GM21723 (cell line): ENCODE results near the gene ABCG8.
"Not testable (repeated sequence)": the region's sequence is repeated elsewhere in the genome, so short reads cannot be mapped to it uniquely, and the experiment has no call there.

Source experiments
- ATAC-seq: cut with Tn5 transposase; IDR thresholded peaks from one replicate; pipeline ENCODE4 v1.9.1; 2021; ENCODE audit warnings: mild to moderate bottlenecking, moderate library complexity; ENCODE audit not compliant: unreplicated experiment

The ABCG8 gene

DNA sequence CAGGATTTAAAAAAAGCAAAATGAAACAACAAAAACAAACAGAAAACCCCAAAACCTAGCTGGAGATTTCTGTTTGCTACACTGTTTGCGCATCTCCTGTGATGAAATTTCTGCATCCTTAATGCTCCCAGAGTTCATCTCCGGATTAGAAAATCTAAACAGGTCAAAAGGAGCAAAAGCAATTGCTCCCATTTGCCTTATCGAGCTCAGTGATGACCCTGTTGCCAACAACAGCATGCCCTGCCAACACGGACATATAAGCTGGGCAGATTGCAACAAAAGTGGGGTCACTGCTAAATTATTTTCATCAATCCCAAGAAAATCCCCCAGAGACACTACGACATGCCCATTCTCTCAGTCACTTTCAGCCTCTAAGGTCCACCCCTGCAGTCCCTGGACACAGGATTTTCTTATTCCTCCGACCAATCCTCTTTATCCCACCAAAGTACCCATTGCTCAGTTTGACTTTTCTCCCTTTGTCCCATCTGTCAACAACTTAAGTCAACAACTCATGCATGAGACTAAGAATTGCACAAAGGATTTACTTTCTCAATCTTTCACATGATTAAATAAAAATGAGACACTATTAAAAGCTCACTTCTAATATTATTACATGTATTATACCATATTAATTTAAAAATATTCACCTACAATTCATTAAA lies 67.8 kb downstream of the ABCG8 start:
- no peak for ATAC-seq

DNA sequence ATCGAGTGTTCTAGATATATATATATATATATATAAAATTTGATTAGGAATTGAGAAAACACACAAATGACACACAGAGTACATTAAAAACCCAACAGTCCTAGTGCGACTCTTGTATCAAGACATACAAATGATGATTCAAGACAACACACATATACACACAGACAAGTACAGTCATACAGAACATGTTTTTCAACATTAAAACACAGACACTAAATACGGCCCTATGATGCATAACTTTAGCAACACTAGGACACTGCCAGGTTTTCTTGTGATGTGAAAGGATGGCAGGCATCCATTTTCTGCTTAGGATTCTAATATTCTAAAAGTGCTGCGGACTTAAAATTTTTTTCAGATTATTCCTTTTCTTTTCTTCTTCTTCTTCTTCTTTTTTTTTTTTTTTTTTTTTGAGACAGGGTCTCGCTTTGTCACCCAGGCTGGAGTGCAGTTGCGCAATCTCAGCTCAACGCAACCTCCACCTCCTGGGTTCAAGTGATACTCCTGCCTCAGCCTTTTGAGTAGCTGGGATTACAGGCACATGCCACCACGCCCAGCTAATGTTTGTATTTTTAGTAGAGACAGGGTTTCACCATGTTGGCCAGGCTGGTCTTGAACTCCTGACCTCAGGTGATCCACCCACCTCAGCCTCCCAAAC lies 72.5 kb downstream of the ABCG8 start:
- not testable (repeated sequence) for ATAC-seq

DNA sequence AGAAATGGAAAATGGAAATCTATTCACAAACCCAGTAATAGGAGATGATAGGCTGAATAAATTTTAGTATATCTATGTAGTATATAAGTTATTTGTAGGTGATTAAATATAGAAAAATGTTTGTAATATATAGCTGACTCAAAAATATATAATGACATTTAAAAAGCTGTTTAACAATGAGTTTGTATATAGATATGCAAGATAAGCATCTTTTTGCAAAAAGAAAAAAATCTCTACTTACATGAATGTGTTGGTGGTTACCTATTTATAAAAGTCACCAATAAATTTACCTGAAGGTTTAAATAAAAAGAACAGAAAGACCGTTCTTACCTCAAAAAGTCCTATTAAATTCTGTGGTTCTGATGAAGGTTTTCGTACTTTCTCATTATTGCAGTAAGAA lies 85.7 kb downstream of the ABCG8 start:
- ATAC-seq = no peak

DNA sequence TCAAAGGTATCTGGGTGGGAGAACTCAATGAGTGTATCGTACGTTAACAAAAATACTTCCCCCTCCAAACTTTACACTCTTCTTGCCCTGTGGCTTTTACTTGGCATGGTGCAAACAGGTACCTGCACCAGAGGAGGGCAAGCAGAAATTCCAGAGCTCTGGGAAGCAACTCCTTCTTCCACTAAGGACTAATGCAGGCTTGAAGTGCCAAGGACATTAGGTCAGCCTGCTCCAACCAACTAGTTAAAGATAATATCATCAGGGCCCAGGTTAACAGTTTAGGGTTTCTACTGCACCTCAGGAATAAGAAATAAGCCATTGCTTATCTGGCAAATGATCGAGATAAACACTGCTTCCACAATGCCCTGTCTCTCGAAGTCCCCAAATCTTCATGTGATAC lies 86.7 kb downstream of the ABCG8 start:
- ATAC-seq = no peak

DNA sequence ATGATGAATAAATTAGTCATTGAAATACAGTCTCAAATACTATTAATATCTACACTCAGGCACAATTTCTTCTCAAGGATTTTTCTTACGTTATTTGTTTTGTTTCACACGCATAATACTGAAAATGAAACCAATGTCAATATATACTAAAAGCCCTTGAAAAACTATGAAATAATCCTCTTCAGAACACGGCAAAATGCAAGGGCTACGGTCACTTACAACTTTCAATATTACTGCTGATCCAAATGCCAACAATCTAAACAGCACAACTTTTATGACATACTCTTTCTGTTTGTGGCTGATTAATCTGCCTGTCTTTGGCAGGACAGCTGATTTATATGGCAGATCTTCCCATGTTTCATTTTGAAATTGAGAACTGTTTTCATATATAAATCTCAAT lies 88.7 kb downstream of the ABCG8 start:
- ATAC-seq = no peak

DNA sequence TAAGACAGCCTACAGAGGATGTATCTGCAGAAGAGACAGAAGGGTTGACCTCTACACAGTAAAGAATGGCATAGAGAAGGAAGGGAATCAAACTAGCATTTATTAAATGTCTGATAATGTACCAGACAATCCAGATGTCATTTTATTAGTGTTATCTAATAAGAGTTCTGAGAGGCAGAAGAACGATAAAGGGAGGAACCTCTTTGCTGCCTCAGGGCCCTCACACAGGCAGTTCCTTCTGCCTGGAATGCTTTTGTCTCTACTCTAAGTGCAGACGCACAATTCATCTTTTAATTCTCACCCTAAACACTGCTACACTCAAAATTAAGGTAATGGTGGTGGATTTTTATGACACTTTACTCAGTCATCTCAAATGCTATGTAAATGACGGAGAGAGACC lies 92.5 kb downstream of the ABCG8 start:
- no peak for ATAC-seq
